Measurements from ENCODE around the gene DAZL. TPM values are rescaled to one million over a fixed set of nuclear protein-coding genes. Genes with fewer than 3 reads are reported as not detected.

The DAZL gene
- total and polyA plus RNA-seq, 9 of the 15 experiments (the other 6 are each of a cell fraction or from before 2014, with no cell fraction given), result not detected

- ChIA-PET POLR2A (no interaction called here), CTCF (ENCODE audit: low intra/inter-chr PET ratio) (no interaction called here)
- no peak for ATAC-seq
- H3K9ac ChIP-seq (ENCODE audit: insufficient read depth in 1 of 2, low read depth in 2 of 2, low read length in 2 of 2), result no peak overlapping the region
- intact Hi-C loops (cut with micrococcal nuclease) (no loop called here), in situ Hi-C loops (cut with MboI) (no loop called here)
- peaks cover 0 to 2% of the 10 kb centered on the region in 2 experiments; a peak in 2 of 5 replicates for H3K4me1 ChIP-seq (replicated peaks in 1 of 2; ENCODE audit: control insufficient read depth in 2 of 2, insufficient read depth in 2 of 2, low read length in 2 of 2)
- FAIRE-seq, result no peak
- H3K36me3 ChIP-seq (ENCODE audit: control insufficient read depth, insufficient read depth, low read length), result no peaks in the 10 kb centered on the region
- no peaks in the 10 kb centered on the region for H3K27me3 ChIP-seq (ENCODE audit: control insufficient read depth in 2 of 2, insufficient read depth in 2 of 2, low read length in 2 of 2)
- no peaks in the 10 kb centered on the region for H3K79me2 ChIP-seq (ENCODE audit: control insufficient read depth, insufficient read depth, low read length)
- no peaks in the 10 kb centered on the region for H4K20me1 ChIP-seq (replicated peaks; ENCODE audit: control insufficient read depth, insufficient read depth, low read length)
- BruUV-seq (replicated peaks), result no TSS peak
- H3K27ac ChIP-seq (ENCODE audit: extremely low read depth, low read depth, low read length), result no peak overlapping the region
- no peak overlapping the region for H3K4me3 ChIP-seq
- H3K4me2 ChIP-seq (ENCODE audit: insufficient read depth, low read length), result no peak overlapping the region
- TF ChIP-seq CBFA2T3 (IDR thresholded peaks at IDR 0.05), result peak; percentile 27
- TF ChIP-seq TAL1 (IDR thresholded peaks at IDR 0.05), result peak; percentile 27; the same call in 1 of the 2 replicates
- TF ChIP-seq PHB (CRISPR knock-in tag; IDR thresholded peaks at IDR 0.05), result no peak
- TF ChIP-seq, protein P1, sequence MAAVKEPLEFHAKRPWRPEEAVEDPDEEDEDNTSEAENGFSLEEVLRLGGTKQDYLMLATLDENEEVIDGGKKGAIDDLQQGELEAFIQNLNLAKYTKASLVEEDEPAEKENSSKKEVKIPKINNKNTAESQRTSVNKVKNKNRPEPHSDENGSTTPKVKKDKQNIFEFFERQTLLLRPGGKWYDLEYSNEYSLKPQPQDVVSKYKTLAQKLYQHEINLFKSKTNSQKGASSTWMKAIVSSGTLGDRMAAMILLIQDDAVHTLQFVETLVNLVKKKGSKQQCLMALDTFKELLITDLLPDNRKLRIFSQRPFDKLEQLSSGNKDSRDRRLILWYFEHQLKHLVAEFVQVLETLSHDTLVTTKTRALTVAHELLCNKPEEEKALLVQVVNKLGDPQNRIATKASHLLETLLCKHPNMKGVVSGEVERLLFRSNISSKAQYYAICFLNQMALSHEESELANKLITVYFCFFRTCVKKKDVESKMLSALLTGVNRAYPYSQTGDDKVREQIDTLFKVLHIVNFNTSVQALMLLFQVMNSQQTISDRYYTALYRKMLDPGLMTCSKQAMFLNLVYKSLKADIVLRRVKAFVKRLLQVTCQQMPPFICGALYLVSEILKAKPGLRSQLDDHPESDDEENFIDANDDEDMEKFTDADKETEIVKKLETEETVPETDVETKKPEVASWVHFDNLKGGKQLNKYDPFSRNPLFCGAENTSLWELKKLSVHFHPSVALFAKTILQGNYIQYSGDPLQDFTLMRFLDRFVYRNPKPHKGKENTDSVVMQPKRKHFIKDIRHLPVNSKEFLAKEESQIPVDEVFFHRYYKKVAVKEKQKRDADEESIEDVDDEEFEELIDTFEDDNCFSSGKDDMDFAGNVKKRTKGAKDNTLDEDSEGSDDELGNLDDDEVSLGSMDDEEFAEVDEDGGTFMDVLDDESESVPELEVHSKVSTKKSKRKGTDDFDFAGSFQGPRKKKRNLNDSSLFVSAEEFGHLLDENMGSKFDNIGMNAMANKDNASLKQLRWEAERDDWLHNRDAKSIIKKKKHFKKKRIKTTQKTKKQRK (IDR thresholded peaks at IDR 0.05; ENCODE audit: borderline replicate concordance, low read depth, low read length), result no peak
- 0% methylated on average over 1 of the region's 1 CpG for WGBS (ENCODE audit: insufficient coverage, low coverage, missing lambda C conversion rate)
- no peak for DNase-seq (ENCODE audit: extremely low read depth in 1 of 4, low spot score in 3 of 4)
- H2AFZ ChIP-seq (ENCODE audit: low read depth, low read length), result no peak overlapping the region
- no peaks in the 10 kb centered on the region for H3K9me1 ChIP-seq (ENCODE audit: control insufficient read depth, insufficient read depth, low read length)
- no peaks in the 10 kb centered on the region for H3K9me3 ChIP-seq (replicated peaks; ENCODE audit: control insufficient read depth, insufficient read depth, low read depth, low read length)
These were observed 49.8 kb upstream of the DAZL start for GRCh38 chr3:16654976-16655375.
